Measurements from ENCODE around the gene TRMT61A.
"Not testable (repeated sequence)": the region's sequence is repeated elsewhere in the genome, so short reads cannot be mapped to it uniquely, and the experiment has no call there.

Gene TRMT61A

GRCh38 chr14:103501041-103501870, 27.7 kb upstream of the TRMT61A start:
- Mint-ChIP-seq H3K4me1 (peaks cover 7% of the 10 kb centered on the region), H3K9me3 (no peaks in the 10 kb centered on the region), H3K27me3 (no peaks in the 10 kb centered on the region), H3K36me3 (peaks cover 45% of the 10 kb centered on the region), H3K27ac (peak overlapping the region; percentile 30), H3K4me3 (no peak overlapping the region)
- CTCF ChIA-PET, result interaction anchor here (0.6 to 1.4 kb wide), 6 partner anchors 9 to 1117 kb away, joined by 3 to 9 read pairs (median 4); no protein-coding TSS in a partner anchor
- DNase-seq, result no peak

- peaks cover 44% of the 10 kb centered on the region for H3K36me3 Mint-ChIP-seq
- H3K27ac Mint-ChIP-seq, result no peak overlapping the region
- no peak for DNase-seq
- no peaks in the 10 kb centered on the region for H3K9me3 Mint-ChIP-seq
- no peaks in the 10 kb centered on the region for H3K27me3 Mint-ChIP-seq
- CTCF ChIA-PET, result interaction anchor here (0.6 to 1.3 kb wide), 4 partner anchors 17 to 1117 kb away, joined by 3 to 9 read pairs (median 4); no protein-coding TSS in a partner anchor
- H3K4me3 Mint-ChIP-seq, result no peak overlapping the region
- peaks cover 7% of the 10 kb centered on the region for H3K4me1 Mint-ChIP-seq
Measured at GRCh38 chr14:103501921-103502669, 26.9 kb upstream of the TRMT61A start.

GRCh38 chr14:103502877-103503276, 26.1 kb upstream of the TRMT61A start:
- DNase-seq, result no peak
- Mint-ChIP-seq H3K36me3 (peaks cover 43% of the 10 kb centered on the region), H3K9me3 (no peaks in the 10 kb centered on the region), H3K27ac (no peak overlapping the region), H3K27me3 (no peaks in the 10 kb centered on the region), H3K4me3 (no peak overlapping the region), H3K4me1 (peaks cover 7% of the 10 kb centered on the region)
- CTCF ChIA-PET, result interaction anchor here (4.0 kb wide), 1 partner anchor 16 kb away, joined by 21 read pairs; no protein-coding TSS in a partner anchor

GRCh38 chr14:103503296-103503695, 25.7 kb upstream of the TRMT61A start:
- CTCF ChIA-PET, result interaction anchor here (4.0 kb wide), 1 partner anchor 16 kb away, joined by 21 read pairs; no protein-coding TSS in a partner anchor
- Mint-ChIP-seq H3K4me1 (peaks cover 7% of the 10 kb centered on the region), H3K9me3 (no peaks in the 10 kb centered on the region), H3K27ac (no peak overlapping the region), H3K4me3 (no peak overlapping the region), H3K27me3 (no peaks in the 10 kb centered on the region), H3K36me3 (peaks cover 43% of the 10 kb centered on the region)
- no peak for DNase-seq

- no peak overlapping the region for H3K4me3 Mint-ChIP-seq
- no peak overlapping the region for H3K27ac Mint-ChIP-seq
- CTCF ChIA-PET, result interaction anchor here (4.0 kb wide), 1 partner anchor 14 kb away, joined by 21 read pairs; no protein-coding TSS in a partner anchor
- no peaks in the 10 kb centered on the region for H3K27me3 Mint-ChIP-seq
- peaks cover 44% of the 10 kb centered on the region for H3K36me3 Mint-ChIP-seq
- H3K9me3 Mint-ChIP-seq, result no peaks in the 10 kb centered on the region
- DNase-seq, result no peak
- peaks cover 3% of the 10 kb centered on the region for H3K4me1 Mint-ChIP-seq
Measured at GRCh38 chr14:103504991-103505565, 23.9 kb upstream of the TRMT61A start.

GRCh38 chr14:103507751-103508150, 21.2 kb upstream of the TRMT61A start:
- Mint-ChIP-seq H3K4me1 (no peaks in the 10 kb centered on the region), H3K27ac (no peak overlapping the region), H3K36me3 (peaks cover 29% of the 10 kb centered on the region), H3K4me3 (no peak overlapping the region), H3K27me3 (no peaks in the 10 kb centered on the region), H3K9me3 (no peaks in the 10 kb centered on the region)
- no peak for DNase-seq
- CTCF ChIA-PET, result interaction anchor here (1.2 kb wide), 1 partner anchor 120 kb away, joined by 3 read pairs; no protein-coding TSS in a partner anchor

- Mint-ChIP-seq H3K4me3 (no peak overlapping the region), H3K9me3 (no peaks in the 10 kb centered on the region), H3K27ac (no peak overlapping the region), H3K27me3 (no peaks in the 10 kb centered on the region), H3K4me1 (no peaks in the 10 kb centered on the region), H3K36me3 (peaks cover 21% of the 10 kb centered on the region)
- no peak for DNase-seq
- CTCF ChIA-PET, result interaction anchor here (1.0 to 1.2 kb wide), 2 partner anchors 9 to 10 kb away, joined by 4 to 5 read pairs; no protein-coding TSS in a partner anchor
Measured at GRCh38 chr14:103508521-103509329, 20.3 kb upstream of the TRMT61A start.

GRCh38 chr14:103509864-103510723, 18.9 kb upstream of the TRMT61A start:
- CTCF ChIA-PET, result interaction anchor here (1.1 to 1.2 kb wide), 2 partner anchors 9 to 11 kb away, joined by 3 read pairs; no protein-coding TSS in a partner anchor
- peaks cover 5% of the 10 kb centered on the region for H3K4me1 Mint-ChIP-seq
- DNase-seq, result no peak
- no peaks in the 10 kb centered on the region for H3K9me3 Mint-ChIP-seq
- no peak overlapping the region for H3K27ac Mint-ChIP-seq
- peaks cover 12% of the 10 kb centered on the region for H3K36me3 Mint-ChIP-seq
- H3K4me3 Mint-ChIP-seq, result no peak overlapping the region
- no peaks in the 10 kb centered on the region for H3K27me3 Mint-ChIP-seq

- peaks cover 6% of the 10 kb centered on the region for H3K36me3 Mint-ChIP-seq
- no peaks in the 10 kb centered on the region for H3K27me3 Mint-ChIP-seq
- H3K4me1 Mint-ChIP-seq, result peaks cover 5% of the 10 kb centered on the region
- DNase-seq, result no peak
- no peak overlapping the region for H3K27ac Mint-ChIP-seq
- CTCF ChIA-PET, result interaction anchor here (1.1 to 1.2 kb wide), 2 partner anchors 8 to 12 kb away, joined by 3 read pairs; no protein-coding TSS in a partner anchor
- no peaks in the 10 kb centered on the region for H3K9me3 Mint-ChIP-seq
- H3K4me3 Mint-ChIP-seq, result no peak overlapping the region
Measured at GRCh38 chr14:103510724-103511693, 18.0 kb upstream of the TRMT61A start.

GRCh38 chr14:103512180-103512579, 16.8 kb upstream of the TRMT61A start:
- not testable (repeated sequence) for H3K4me1 Mint-ChIP-seq, H3K27ac Mint-ChIP-seq, DNase-seq, H3K27me3 Mint-ChIP-seq, H3K9me3 Mint-ChIP-seq, H3K4me3 Mint-ChIP-seq, H3K36me3 Mint-ChIP-seq
- CTCF ChIA-PET, result interaction anchor here (1.6 kb wide), 1 partner anchor 12 kb away, joined by 3 read pairs; no protein-coding TSS in a partner anchor

- Mint-ChIP-seq H3K36me3 (peaks cover 4% of the 10 kb centered on the region), H3K27me3 (no peaks in the 10 kb centered on the region), H3K9me3 (no peaks in the 10 kb centered on the region), H3K27ac (no peak overlapping the region), H3K4me1 (peaks cover 5% of the 10 kb centered on the region), H3K4me3 (no peak overlapping the region)
- CTCF ChIA-PET, result interaction anchor here (1.6 kb wide), 1 partner anchor 13 kb away, joined by 3 read pairs; no protein-coding TSS in a partner anchor
- no peak for DNase-seq
Measured at GRCh38 chr14:103512701-103513611, 16.0 kb upstream of the TRMT61A start.
